SKM-1 treated with dmso at 0.1 percent for 144 hours (cell line): ENCODE data around the gene TCEA2.
A peak's percentile ranks its signal among the peaks of the same experiment; 100 is the strongest.

Experiments
- DNase-seq: peaks from one replicate; lab custom pipeline; 2025; ENCODE audit not compliant: unreplicated experiment; lab: John Stamatoyannopoulos, UW

The TCEA2 gene

GRCh38 chr20:64035066-64035932, 27.7 kb upstream of the TCEA2 start:
- no peak for DNase-seq

- DNase-seq = no peak
Observed at GRCh38 chr20:64035933-64036345, 27.1 kb upstream of the TCEA2 start, which contains the start of gene C20orf204. C20orf204 (plus strand) TSS chr20:64036182; CDS start chr20:64036324, 142 bp downstream.

GRCh38 chr20:64036346-64037198, 26.4 kb upstream of the TCEA2 start:
- DNase-seq = no peak

GRCh38 chr20:64037199-64037497, 25.9 kb upstream of the TCEA2 start:
- DNase-seq = no peak

GRCh38 chr20:64037498-64038213, 25.3 kb upstream of the TCEA2 start:
- DNase-seq = no peak

GRCh38 chr20:64038224-64038564, 24.8 kb upstream of the TCEA2 start:
- DNase-seq = no peak

- peak; percentile 45 for DNase-seq
Observed at GRCh38 chr20:64038565-64039292, 24.3 kb upstream of the TCEA2 start.

GRCh38 chr20:64039293-64040160, 23.5 kb upstream of the TCEA2 start:
- no peak for DNase-seq

GRCh38 chr20:64040231-64041039, 22.6 kb upstream of the TCEA2 start:
- no peak for DNase-seq

- DNase-seq = no peak
Observed at GRCh38 chr20:64041040-64041780, 21.8 kb upstream of the TCEA2 start.

- no peak for DNase-seq
Observed at GRCh38 chr20:64041781-64042053, 21.3 kb upstream of the TCEA2 start.

- DNase-seq = no peak
Observed at GRCh38 chr20:64042054-64042781, 20.8 kb upstream of the TCEA2 start.

GRCh38 chr20:64043768-64044167, 19.2 kb upstream of the TCEA2 start:
- no peak for DNase-seq

- no peak for DNase-seq
Observed at GRCh38 chr20:64044484-64045247, 18.3 kb upstream of the TCEA2 start.

- DNase-seq = no peak
Observed at GRCh38 chr20:64045346-64046011, 17.5 kb upstream of the TCEA2 start.

GRCh38 chr20:64047046-64047389, 16.0 kb upstream of the TCEA2 start:
- DNase-seq = no peak

- no peak for DNase-seq
Observed at GRCh38 chr20:64047968-64048401, 15.0 kb upstream of the TCEA2 start.
